PC-9 (cell line): ENCODE results near the gene ZNF630. TPM values are rescaled to one million over a fixed set of nuclear protein-coding genes. Genes with fewer than 3 reads are reported as not detected.
"Not testable (repeated sequence)": the region's sequence is repeated elsewhere in the genome, so short reads cannot be mapped to it uniquely, and the experiment has no call there.

ENCODE experiments used
- BruUV-seq: library from RNA; stranded (reverse); fragments of 400-500 nt; replicated peaks from 2 replicates; lab custom pipeline; 2021; lab: Mats Ljungman, UMichigan
- CTCF ChIA-PET: fragments of 300-600 bp; sonication (Branson Sonifier 250); formaldehyde crosslinking; loops from one replicate; lab custom pipeline; 2022; ENCODE audit warnings: antibody characterized with exemption; lab: Charles Lee
- POLR2A ChIA-PET: fragments of 300-600 bp; sonication (Branson Sonifier 250); formaldehyde crosslinking; loops from one replicate; lab custom pipeline; 2022; ENCODE audit warnings: antibody characterized with exemption; ENCODE audit not compliant: unreplicated experiment; lab: Charles Lee
- DNase-seq, 2 experiments: peaks; one replicate each; pipeline versions ENCODE4 v3.0.0 to v3.0.0-alpha.2; 2015 to 2022; ENCODE audit warnings: mixed read lengths in 1 of 2
- H2AFZ ChIP-seq: fragments of 200-600 bp; sonication (generic); 2 replicates; pipeline ENCODE4 v1.8.1; 2017; ENCODE audit warnings: antibody characterized with exemption
- H3F3A ChIP-seq: fragments of 200-600 bp; sonication (generic); 2 replicates; pipeline ENCODE4 v1.8.1; 2017; ENCODE audit warnings: antibody characterized with exemption, mild to moderate bottlenecking, low read depth; ENCODE audit not compliant: insufficient read depth
- H3K27ac ChIP-seq: fragments of 200-600 bp; sonication (generic); 2 replicates; pipeline ENCODE4 v1.6.1; 2016; ENCODE audit warnings: mixed run types
- H3K27me3 ChIP-seq: fragments of 200-600 bp; sonication (generic); 2 replicates; pipeline ENCODE4 v1.6.1; 2016; ENCODE audit warnings: low read depth, mixed run types; ENCODE audit not compliant: insufficient read depth
- H3K36me3 ChIP-seq: fragments of 200-600 bp; sonication (generic); 2 replicates; pipeline ENCODE4 v1.6.1; 2016; ENCODE audit warnings: low read depth, mixed run types
- H3K4me1 ChIP-seq: fragments of 200-600 bp; sonication (generic); replicated peaks from 2 replicates; pipeline ENCODE4 v1.6.1; 2016; ENCODE audit warnings: mixed run types; ENCODE audit not compliant: insufficient read depth
- H3K4me2 ChIP-seq: fragments of 200-600 bp; sonication (generic); 2 replicates; pipeline ENCODE4 v1.6.1; 2017; ENCODE audit warnings: mixed run types
- H3K4me3 ChIP-seq: fragments of 200-600 bp; sonication (generic); 2 replicates; pipeline ENCODE4 v1.6.1; 2016; ENCODE audit warnings: mixed run types
- H3K79me2 ChIP-seq: fragments of 200-600 bp; sonication (generic); 2 replicates; pipeline ENCODE4 v1.6.1; 2017; ENCODE audit warnings: low read depth, mixed run types
- H3K9me2 ChIP-seq: fragments of 200-600 bp; sonication (generic); 2 replicates; pipeline ENCODE4 v1.8.1; 2017; ENCODE audit warnings: mild to moderate bottlenecking; ENCODE audit not compliant: insufficient read depth
- H3K9me3 ChIP-seq: fragments of 200-600 bp; sonication (generic); 2 replicates; pipeline ENCODE4 v1.8.1; 2016; ENCODE audit warnings: low read depth; ENCODE audit not compliant: insufficient read depth
- H4K20me1 ChIP-seq: fragments of 200-600 bp; sonication (generic); 2 replicates; pipeline ENCODE4 v1.8.1; 2017; ENCODE audit not compliant: insufficient read depth
- CTCF ChIP-seq: fragments of 200-600 bp; sonication (generic); conservative IDR thresholded peaks from 2 replicates; pipeline ENCODE4 v1.6.1; 2017; ENCODE audit warnings: mixed run types, antibody characterized with exemption, mild to moderate bottlenecking, moderate library complexity
- EZH2 ChIP-seq: fragments of 200-600 bp; sonication (generic); IDR thresholded peaks from 2 replicates; pipeline ENCODE4 v1.8.0; 2017; ENCODE audit warnings: antibody characterized with exemption, low read depth
- intact Hi-C: fragments of 100-400 bp; cut with micrococcal nuclease; formaldehyde crosslinking; loops from one replicate; pipeline ENCODE4 v1.10.0; 2022; ENCODE audit not compliant: unreplicated experiment
- total RNA-seq: library from RNA; stranded (reverse); gene quantifications from 2 replicates; pipeline ENCODE4 v1.2.3, GENCODE V29; 2021

Gene ZNF630
- total RNA-seq, 1 experiment from 2014 or later: 3.0 TPM

- Histone ChIP-seq H3K27ac (no peak overlapping the region), H3K4me1 (no peaks in the 10 kb centered on the region), H3K9me3 (no peaks in the 10 kb centered on the region), H3K79me2 (no peaks in the 10 kb centered on the region), H3K36me3 (no peaks in the 10 kb centered on the region), H3K4me3 (no peak overlapping the region), H3K27me3 (no peaks in the 10 kb centered on the region), H4K20me1 (no peaks in the 10 kb centered on the region), H3K9me2 (no peaks in the 10 kb centered on the region), H2AFZ (no peak overlapping the region), H3F3A (no peaks in the 10 kb centered on the region), H3K4me2 (no peak overlapping the region)
- ChIA-PET POLR2A (no interaction called here), CTCF (no interaction called here)
- TF ChIP-seq CTCF (no peak), EZH2 (no peak)
- DNase-seq: peak; percentile 20 to 46
- intact Hi-C loops: no loop called here
- BruUV-seq: no TSS peak
Observed at GRCh38 chrX:48045410-48046311, 25.8 kb downstream of the ZNF630 start.

GRCh38 chrX:48043056-48043455 is 28.4 kb downstream of the ZNF630 start:
- no peaks in the 10 kb centered on the region for H3F3A ChIP-seq

GRCh38 chrX:48035891-48036290 is 35.5 kb downstream of the ZNF630 start:
- no TSS peak for BruUV-seq
- no peak for DNase-seq
- Histone ChIP-seq H3K27ac (no peak overlapping the region), H4K20me1 (no peaks in the 10 kb centered on the region), H3K4me3 (no peak overlapping the region), H3K27me3 (no peaks in the 10 kb centered on the region), H3K36me3 (no peaks in the 10 kb centered on the region), H2AFZ (no peak overlapping the region), H3K4me1 (no peaks in the 10 kb centered on the region), H3F3A (no peaks in the 10 kb centered on the region), H3K79me2 (no peaks in the 10 kb centered on the region), H3K9me2 (no peaks in the 10 kb centered on the region), H3K9me3 (no peaks in the 10 kb centered on the region), H3K4me2 (no peak overlapping the region)
- TF ChIP-seq CTCF (no peak), EZH2 (no peak)
- ChIA-PET POLR2A (no interaction called here), CTCF (no interaction called here)
- intact Hi-C loops: no loop called here

More at GRCh38 chrX:48043056-48043455, 28.4 kb downstream of the ZNF630 start:
- Histone ChIP-seq H3K9me3 (no peaks in the 10 kb centered on the region), H3K27me3 (no peaks in the 10 kb centered on the region), H3K79me2 (no peaks in the 10 kb centered on the region), H2AFZ (no peak overlapping the region), H3K27ac (no peak overlapping the region), H3K9me2 (no peaks in the 10 kb centered on the region), H3K4me1 (no peaks in the 10 kb centered on the region), H3K36me3 (no peaks in the 10 kb centered on the region), H3K4me3 (no peak overlapping the region), H4K20me1 (no peaks in the 10 kb centered on the region), H3K4me2 (no peak overlapping the region)
- ChIA-PET CTCF (no interaction called here), POLR2A (no interaction called here)
- TF ChIP-seq CTCF (no peak), EZH2 (no peak)
- DNase-seq: no peak
- BruUV-seq: no TSS peak
- intact Hi-C loops: no loop called here

- H3K36me3 ChIP-seq, H3K27me3 ChIP-seq, H3K4me1 ChIP-seq, H3K27ac ChIP-seq, H2AFZ ChIP-seq, CTCF ChIA-PET, DNase-seq, H3K9me3 ChIP-seq, H3K9me2 ChIP-seq, H3K4me2 ChIP-seq, H3K79me2 ChIP-seq, H3F3A ChIP-seq, H3K4me3 ChIP-seq, intact Hi-C loops, BruUV-seq, H4K20me1 ChIP-seq: not testable (repeated sequence)
- POLR2A ChIA-PET: interaction anchor here (0.6 kb wide), 1 partner anchor 1097 kb away, joined by 4 read pairs; no protein-coding TSS in a partner anchor
Observed at GRCh38 chrX:48030641-48031173, 40.7 kb downstream of the ZNF630 start.
